ENCODE measurements around the gene LYST. TPM values are rescaled to one million over a fixed set of nuclear protein-coding genes. Genes with fewer than 3 reads are reported as not detected.

LYST gene
- total RNA-seq, 1 donor from 2014 or later: 10.3 TPM

DNA sequence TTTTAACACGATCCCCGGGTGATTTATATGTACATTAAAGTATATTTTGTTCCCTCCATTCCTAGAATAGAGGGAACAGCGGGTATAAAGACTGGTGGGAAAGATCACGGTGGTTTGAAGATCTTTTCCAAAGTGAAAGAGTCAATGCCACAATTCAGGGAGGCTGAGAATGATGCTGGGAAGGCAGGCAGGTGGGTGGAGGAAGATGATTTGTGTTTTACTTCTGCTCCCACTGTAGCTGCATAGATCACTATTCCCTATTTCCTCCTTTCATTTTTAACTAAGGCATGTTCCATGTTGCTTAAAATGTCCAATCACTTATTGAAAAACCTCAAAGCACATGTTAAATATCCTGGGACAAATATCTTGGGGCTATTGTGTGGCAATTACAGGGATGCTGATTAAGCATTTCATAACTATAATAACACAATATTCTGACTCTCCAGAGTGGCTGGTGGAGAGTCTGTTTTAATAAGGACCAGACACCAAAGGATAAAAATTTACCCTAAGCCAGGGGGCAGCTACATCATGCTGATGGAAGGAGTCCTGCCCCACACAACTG is 8.4 kb upstream of the LYST start:
- intact Hi-C loops (cut with micrococcal nuclease): no loop called here
- no peak overlapping the region for H3K4me3 ChIP-seq
- no peaks in the 10 kb centered on the region for H3K36me3 ChIP-seq
- H3K27ac ChIP-seq (replicated peaks): no peak overlapping the region
- H3K27me3 ChIP-seq (ENCODE audit: low read depth): no peaks in the 10 kb centered on the region
- DNase-seq: no peak
- peaks cover 13% of the 10 kb centered on the region for H3K4me1 ChIP-seq
- H3K9me3 ChIP-seq (replicated peaks): no peaks in the 10 kb centered on the region
- TF ChIP-seq, protein P1, sequence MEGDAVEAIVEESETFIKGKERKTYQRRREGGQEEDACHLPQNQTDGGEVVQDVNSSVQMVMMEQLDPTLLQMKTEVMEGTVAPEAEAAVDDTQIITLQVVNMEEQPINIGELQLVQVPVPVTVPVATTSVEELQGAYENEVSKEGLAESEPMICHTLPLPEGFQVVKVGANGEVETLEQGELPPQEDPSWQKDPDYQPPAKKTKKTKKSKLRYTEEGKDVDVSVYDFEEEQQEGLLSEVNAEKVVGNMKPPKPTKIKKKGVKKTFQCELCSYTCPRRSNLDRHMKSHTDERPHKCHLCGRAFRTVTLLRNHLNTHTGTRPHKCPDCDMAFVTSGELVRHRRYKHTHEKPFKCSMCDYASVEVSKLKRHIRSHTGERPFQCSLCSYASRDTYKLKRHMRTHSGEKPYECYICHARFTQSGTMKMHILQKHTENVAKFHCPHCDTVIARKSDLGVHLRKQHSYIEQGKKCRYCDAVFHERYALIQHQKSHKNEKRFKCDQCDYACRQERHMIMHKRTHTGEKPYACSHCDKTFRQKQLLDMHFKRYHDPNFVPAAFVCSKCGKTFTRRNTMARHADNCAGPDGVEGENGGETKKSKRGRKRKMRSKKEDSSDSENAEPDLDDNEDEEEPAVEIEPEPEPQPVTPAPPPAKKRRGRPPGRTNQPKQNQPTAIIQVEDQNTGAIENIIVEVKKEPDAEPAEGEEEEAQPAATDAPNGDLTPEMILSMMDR (IDR thresholded peaks at IDR 0.05; ENCODE audit: borderline replicate concordance): no peak

DNA sequence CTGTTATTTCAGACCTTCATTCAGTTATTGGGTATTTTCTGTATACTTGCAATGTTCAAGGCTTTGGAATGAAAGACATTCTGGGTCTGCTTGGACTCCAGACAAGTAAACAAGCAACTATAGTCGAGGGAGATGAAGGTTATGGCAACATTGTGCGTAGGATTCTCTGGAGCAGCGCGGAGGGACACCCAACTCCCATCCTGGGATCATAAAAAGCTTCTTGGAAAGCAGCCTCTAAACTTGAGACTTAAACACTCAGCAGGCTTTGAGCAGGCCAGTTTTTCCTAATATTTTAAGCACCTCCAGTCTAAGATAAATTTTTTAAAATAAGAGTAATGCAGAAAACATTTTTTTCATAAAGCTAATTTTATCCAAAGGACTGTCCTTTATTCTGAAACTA is 7.6 kb upstream of the LYST start:
- DNase-seq: no peak
- no peaks in the 10 kb centered on the region for H3K27me3 ChIP-seq (ENCODE audit: low read depth)
- no peaks in the 10 kb centered on the region for H3K9me3 ChIP-seq (replicated peaks)
- H3K4me1 ChIP-seq: peaks cover 9% of the 10 kb centered on the region
- intact Hi-C loops (cut with micrococcal nuclease): no loop called here
- H3K27ac ChIP-seq (replicated peaks): no peak overlapping the region
- no peaks in the 10 kb centered on the region for H3K36me3 ChIP-seq
- TF ChIP-seq, protein P1 (IDR thresholded peaks at IDR 0.05; ENCODE audit: borderline replicate concordance): no peak
- no peak overlapping the region for H3K4me3 ChIP-seq

DNA sequence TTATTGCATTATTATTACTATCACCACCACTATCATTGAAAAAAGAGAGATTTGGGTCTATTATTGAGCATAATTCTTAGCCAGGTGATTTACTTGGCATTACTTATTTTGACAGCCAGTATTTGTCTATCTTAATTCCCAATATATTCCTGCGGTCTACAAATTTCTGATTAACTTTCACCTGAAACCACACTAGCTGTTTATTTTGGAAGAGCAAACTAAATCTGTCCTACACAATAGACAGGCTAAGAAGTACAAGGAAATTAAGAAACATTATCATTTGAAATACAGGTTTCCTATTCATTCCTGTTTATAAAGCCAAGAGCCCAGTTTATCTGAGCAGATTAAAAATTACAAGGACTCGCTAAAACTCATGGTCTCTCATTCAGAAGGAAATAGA is 6.9 kb upstream of the LYST start:
- intact Hi-C loops (cut with micrococcal nuclease): no loop called here
- H3K4me1 ChIP-seq: peaks cover 2% of the 10 kb centered on the region
- H3K27ac ChIP-seq (replicated peaks): no peak overlapping the region
- no peak for DNase-seq
- no peaks in the 10 kb centered on the region for H3K36me3 ChIP-seq
- TF ChIP-seq, protein P1 (IDR thresholded peaks at IDR 0.05; ENCODE audit: borderline replicate concordance): no peak
- H3K9me3 ChIP-seq (replicated peaks): no peaks in the 10 kb centered on the region
- H3K4me3 ChIP-seq: no peak overlapping the region
- H3K27me3 ChIP-seq (ENCODE audit: low read depth): no peaks in the 10 kb centered on the region

DNA sequence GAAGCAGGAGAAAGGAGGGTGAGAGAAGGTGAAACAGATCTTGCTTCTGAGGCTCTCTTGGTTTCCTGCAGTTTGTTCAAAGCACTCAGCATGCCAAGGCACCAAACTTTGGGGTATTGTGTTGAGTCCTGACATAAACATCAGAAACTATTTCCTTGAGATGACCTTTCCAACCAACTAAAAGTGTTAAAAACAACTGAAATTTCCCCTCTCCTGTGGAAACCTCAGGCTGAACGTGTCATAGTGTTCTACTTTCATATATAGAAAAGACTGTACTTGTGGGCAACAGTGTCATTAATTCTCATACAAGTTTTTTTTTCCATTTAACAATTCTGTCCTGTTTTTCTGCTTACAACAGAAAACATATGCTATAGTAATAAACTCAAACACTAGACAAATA is 6.3 kb upstream of the LYST start:
- H3K4me1 ChIP-seq: peaks cover under 1% of the 10 kb centered on the region
- TF ChIP-seq, protein P1 (IDR thresholded peaks at IDR 0.05; ENCODE audit: borderline replicate concordance): no peak
- no peak for DNase-seq
- intact Hi-C loops (cut with micrococcal nuclease): no loop called here
- no peaks in the 10 kb centered on the region for H3K9me3 ChIP-seq (replicated peaks)
- no peaks in the 10 kb centered on the region for H3K36me3 ChIP-seq
- H3K27me3 ChIP-seq (ENCODE audit: low read depth): no peaks in the 10 kb centered on the region
- no peak overlapping the region for H3K4me3 ChIP-seq
- H3K27ac ChIP-seq (replicated peaks): no peak overlapping the region

DNA sequence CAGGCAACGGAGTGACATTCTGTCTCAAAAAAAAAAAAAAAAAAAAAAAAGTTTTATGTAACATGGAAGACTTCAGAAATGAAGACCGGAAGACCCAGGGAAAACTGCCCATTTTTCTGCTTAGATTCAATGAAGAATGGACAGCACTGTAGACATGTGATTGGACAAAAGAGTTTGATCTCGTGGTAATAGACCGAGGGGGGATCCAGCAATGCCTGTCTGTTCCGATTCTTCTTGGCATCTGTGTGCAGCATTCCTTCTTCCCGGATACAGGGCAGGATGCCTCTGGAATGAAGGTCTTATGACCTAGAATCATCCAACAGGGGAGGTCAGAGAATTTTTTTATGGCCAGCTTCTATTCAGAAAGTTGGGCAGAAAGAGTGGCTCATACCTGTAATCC is 5.6 kb upstream of the LYST start:
- intact Hi-C loops (cut with micrococcal nuclease): no loop called here
- peaks cover 8% of the 10 kb centered on the region for H3K4me1 ChIP-seq
- H3K27ac ChIP-seq (replicated peaks): no peak overlapping the region
- no peaks in the 10 kb centered on the region for H3K36me3 ChIP-seq
- H3K4me3 ChIP-seq: no peak overlapping the region
- DNase-seq: no peak
- TF ChIP-seq, protein P1 (IDR thresholded peaks at IDR 0.05; ENCODE audit: borderline replicate concordance): no peak
- no peaks in the 10 kb centered on the region for H3K27me3 ChIP-seq (ENCODE audit: low read depth)
- no peaks in the 10 kb centered on the region for H3K9me3 ChIP-seq (replicated peaks)

All from left ventricle myocardium inferior (tissue), 1 donor.